HepG2 (cell line): ENCODE results near the gene SMIM29. TPM values are rescaled to one million over a fixed set of nuclear protein-coding genes. Genes with fewer than 3 reads are reported as not detected.
A peak's percentile ranks its signal among the peaks of the same experiment; 100 is the strongest.

Experiments used
- ETV6 ChIP-seq: sonication (generic); formaldehyde crosslinking; conservative IDR thresholded peaks from 2 replicates; pipeline ENCODE4 v1.4.0; 2020; ENCODE audit warnings: missing genetic modification reagents
- FOXM1 ChIP-seq: sonication (generic); formaldehyde crosslinking; IDR thresholded peaks from 2 replicates; pipeline ENCODE4 v1.5.0; 2020; ENCODE audit warnings: missing genetic modification reagents
- HNF4G ChIP-seq, 2 experiments: sonication (generic) in 1 of 2; formaldehyde crosslinking in 1 of 2; IDR thresholded peaks; 2 replicates each; pipeline versions ENCODE4 v1.4.0 to v1.6.1; 2011 to 2020; ENCODE audit warnings: borderline replicate concordance in 2 of 2, low read depth in 2 of 2, mild to moderate bottlenecking in 2 of 2, low read length in 1 of 2, missing genetic modification reagents in 1 of 2, moderate library complexity in 1 of 2
- PAWR ChIP-seq: sonication (generic); formaldehyde crosslinking; IDR thresholded peaks from 2 replicates; pipeline ENCODE4 v1.4.0; 2020; ENCODE audit warnings: missing genetic modification reagents, mild to moderate bottlenecking, borderline replicate concordance
- RORA ChIP-seq: sonication (generic); formaldehyde crosslinking; IDR thresholded peaks from 2 replicates; pipeline ENCODE4 v1.5.0; 2020; ENCODE audit warnings: mild to moderate bottlenecking, missing genetic modification reagents, moderate library complexity
- SALL1 ChIP-seq: sonication (generic); formaldehyde crosslinking; IDR thresholded peaks from 2 replicates; pipeline ENCODE4 v1.8.0; 2022; ENCODE audit warnings: mild to moderate bottlenecking, missing genetic modification reagents
- SIN3A ChIP-seq: IDR thresholded peaks from 2 replicates; pipeline ENCODE4 v1.6.1; 2011; ENCODE audit warnings: low read depth, mild to moderate bottlenecking, control low read depth, low read length, borderline replicate concordance
- SKI ChIP-seq: fragments of 450-650 bp; IDR thresholded peaks from one replicate; pipeline ENCODE4 v1.6.1; 2018; ENCODE audit warnings: mild to moderate bottlenecking; ENCODE audit not compliant: partially characterized antibody
- SP1 ChIP-seq, 2 experiments: fragments of 450-650 bp in 1 of 2; sonication (generic) in 1 of 2; formaldehyde crosslinking in 1 of 2; IDR thresholded peaks; 2 replicates each; pipeline versions ENCODE4 v1.4.0 to v1.6.1; 2016 to 2020; ENCODE audit warnings: missing genetic modification reagents in 1 of 2
- ZNF331 ChIP-seq: sonication (generic); formaldehyde crosslinking; IDR thresholded peaks from 2 replicates; pipeline ENCODE4 v1.4.0; 2020; ENCODE audit warnings: missing genetic modification reagents
- polyA plus RNA-seq, 8 experiments: library from polyadenylated mRNA; depleted of rRNA in 3 of 8; stranded (reverse) in 7 of 8; unstranded in 1 of 8; fragments of >200 nt; fragmentation: Illumina TruSeq in 4 of 8; extraction: Trizol in 4 of 8; gene quantifications; 2 replicates each; pipeline versions ENCODE4 v1.2.1 to v1.2.3, GENCODE V29; 2011 to 2016; ENCODE audit warnings: low read depth in 4 of 8, missing spikeins in 1 of 8, mixed read lengths in 1 of 8; ENCODE audit not compliant: insufficient read depth in 1 of 8
- total RNA-seq, 5 experiments: library from RNA; depleted of rRNA; stranded (reverse); fragments of >200 nt; fragmentation: Illumina TruSeq; extraction: Trizol; gene quantifications; 2 replicates each; pipeline ENCODE4 v1.2.3, GENCODE V29; 2016; ENCODE audit warnings: low read depth in 1 of 5
- TF ChIP-seq, protein P1 (sequence below), 2 experiments: sonication (generic) in 1 of 2; formaldehyde crosslinking in 1 of 2; IDR thresholded peaks; 2 replicates each; pipeline versions ENCODE4 v1.4.0 to v1.6.1; 2016 to 2020; ENCODE audit warnings: borderline replicate concordance in 1 of 2, low read depth in 1 of 2, mild to moderate bottlenecking in 1 of 2, missing genetic modification reagents in 1 of 2
- TF ChIP-seq, protein P2 (sequence below): sonication (generic); formaldehyde crosslinking; IDR thresholded peaks from 2 replicates; pipeline ENCODE4 v1.8.0; 2022; ENCODE audit warnings: missing genetic modification reagents, low read depth, mild to moderate bottlenecking, borderline replicate concordance
- TF ChIP-seq, protein P3 (sequence below): sonication (generic); formaldehyde crosslinking; IDR thresholded peaks from 2 replicates; pipeline ENCODE4 v1.8.1; 2023; ENCODE audit warnings: mild to moderate bottlenecking, missing genetic modification reagents
- TF ChIP-seq, protein P4 (sequence below): sonication (generic); formaldehyde crosslinking; IDR thresholded peaks from 2 replicates; pipeline ENCODE4 v1.5.0; 2020; ENCODE audit warnings: mild to moderate bottlenecking, missing genetic modification reagents, borderline replicate concordance

SMIM29 gene
- total and polyA plus RNA-seq, 2 of the 13 experiments (the other 11 are each of a cell fraction or from before 2014, with no cell fraction given) = 8.8 to 15.3 TPM

DNA sequence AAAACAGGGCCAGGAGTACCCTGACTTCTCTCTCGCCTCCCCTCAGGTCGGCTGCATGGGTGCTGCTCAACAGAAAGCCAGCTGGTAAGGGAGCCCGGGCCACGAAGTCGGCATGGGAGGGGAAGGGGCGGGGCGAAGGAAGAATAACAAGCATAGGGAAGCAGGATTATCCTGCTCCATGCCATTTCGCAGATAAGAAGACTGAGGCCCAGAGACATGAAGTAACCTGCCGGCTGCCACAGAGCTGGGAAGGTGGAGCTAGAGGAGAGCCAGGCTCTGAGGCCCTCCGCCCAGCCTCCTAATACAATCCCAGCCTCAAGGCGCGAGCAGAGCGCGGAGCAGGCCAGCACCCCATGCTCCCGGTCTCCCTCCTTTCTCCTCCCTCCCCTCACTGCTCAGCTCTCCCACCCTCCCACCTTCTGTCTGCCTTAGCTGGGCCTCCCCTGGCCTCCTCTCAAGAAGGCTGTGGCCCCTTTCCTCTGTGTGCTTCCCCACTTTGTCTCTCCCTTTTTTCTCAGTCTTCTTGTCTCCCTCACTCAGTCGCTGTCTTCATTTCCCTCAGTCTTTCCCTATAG lies 25.3 kb downstream of the SMIM29 start (continued):
- TF ChIP-seq ETV6 (CRISPR knock-in tag) (no peak), SP1 (IDR thresholded peaks at IDR 0.05) (no peak), SP1 (CRISPR knock-in tag; IDR thresholded peaks at IDR 0.05) (no peak; the same call in 1 of the 2 replicates), ZNF331 (CRISPR knock-in tag) (0 out of 2 replicates have a peak, but pooled peaks have one; percentile 14), SALL1 (CRISPR knock-in tag) (no peak; the same call in 1 of the 2 replicates), RORA (no peak), SIN3A (0 out of 2 replicates have a peak, but pooled peaks have one; percentile 38), SKI (no peak), FOXM1 (CRISPR knock-in tag) (no peak), PAWR (CRISPR knock-in tag) (0 out of 2 replicates have a peak, but pooled peaks have one; percentile 73), HNF4G (IDR thresholded peaks at IDR 0.05; ENCODE audit: borderline replicate concordance, low read depth, low read length) (no peak), HNF4G (CRISPR knock-in tag; IDR thresholded peaks at IDR 0.05; ENCODE audit: borderline replicate concordance, low read depth) (no peak)
- TF ChIP-seq, protein P1, sequence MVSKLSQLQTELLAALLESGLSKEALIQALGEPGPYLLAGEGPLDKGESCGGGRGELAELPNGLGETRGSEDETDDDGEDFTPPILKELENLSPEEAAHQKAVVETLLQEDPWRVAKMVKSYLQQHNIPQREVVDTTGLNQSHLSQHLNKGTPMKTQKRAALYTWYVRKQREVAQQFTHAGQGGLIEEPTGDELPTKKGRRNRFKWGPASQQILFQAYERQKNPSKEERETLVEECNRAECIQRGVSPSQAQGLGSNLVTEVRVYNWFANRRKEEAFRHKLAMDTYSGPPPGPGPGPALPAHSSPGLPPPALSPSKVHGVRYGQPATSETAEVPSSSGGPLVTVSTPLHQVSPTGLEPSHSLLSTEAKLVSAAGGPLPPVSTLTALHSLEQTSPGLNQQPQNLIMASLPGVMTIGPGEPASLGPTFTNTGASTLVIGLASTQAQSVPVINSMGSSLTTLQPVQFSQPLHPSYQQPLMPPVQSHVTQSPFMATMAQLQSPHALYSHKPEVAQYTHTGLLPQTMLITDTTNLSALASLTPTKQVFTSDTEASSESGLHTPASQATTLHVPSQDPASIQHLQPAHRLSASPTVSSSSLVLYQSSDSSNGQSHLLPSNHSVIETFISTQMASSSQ (IDR thresholded peaks at IDR 0.05; ENCODE audit: low read depth) = no peak
- TF ChIP-seq, protein P1 (CRISPR knock-in tag; IDR thresholded peaks at IDR 0.05; ENCODE audit: borderline replicate concordance) = no peak
- TF ChIP-seq, protein P2, sequence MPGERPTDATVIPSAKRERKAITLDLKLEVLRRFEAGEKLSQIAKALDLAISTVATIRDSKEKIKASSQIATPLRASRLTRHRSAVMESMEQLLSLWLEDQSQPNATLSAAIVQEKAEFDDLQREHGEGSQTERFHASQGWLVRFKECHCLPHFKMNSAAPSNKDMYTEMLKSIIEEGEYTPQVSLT (CRISPR knock-in tag) = no peak
- TF ChIP-seq, protein P3, sequence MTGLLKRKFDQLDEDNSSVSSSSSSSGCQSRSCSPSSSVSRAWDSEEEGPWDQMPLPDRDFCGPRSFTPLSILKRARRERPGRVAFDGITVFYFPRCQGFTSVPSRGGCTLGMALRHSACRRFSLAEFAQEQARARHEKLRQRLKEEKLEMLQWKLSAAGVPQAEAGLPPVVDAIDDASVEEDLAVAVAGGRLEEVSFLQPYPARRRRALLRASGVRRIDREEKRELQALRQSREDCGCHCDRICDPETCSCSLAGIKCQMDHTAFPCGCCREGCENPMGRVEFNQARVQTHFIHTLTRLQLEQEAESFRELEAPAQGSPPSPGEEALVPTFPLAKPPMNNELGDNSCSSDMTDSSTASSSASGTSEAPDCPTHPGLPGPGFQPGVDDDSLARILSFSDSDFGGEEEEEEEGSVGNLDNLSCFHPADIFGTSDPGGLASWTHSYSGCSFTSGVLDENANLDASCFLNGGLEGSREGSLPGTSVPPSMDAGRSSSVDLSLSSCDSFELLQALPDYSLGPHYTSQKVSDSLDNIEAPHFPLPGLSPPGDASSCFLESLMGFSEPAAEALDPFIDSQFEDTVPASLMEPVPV (CRISPR knock-in tag) = no peak
- TF ChIP-seq, protein P4, sequence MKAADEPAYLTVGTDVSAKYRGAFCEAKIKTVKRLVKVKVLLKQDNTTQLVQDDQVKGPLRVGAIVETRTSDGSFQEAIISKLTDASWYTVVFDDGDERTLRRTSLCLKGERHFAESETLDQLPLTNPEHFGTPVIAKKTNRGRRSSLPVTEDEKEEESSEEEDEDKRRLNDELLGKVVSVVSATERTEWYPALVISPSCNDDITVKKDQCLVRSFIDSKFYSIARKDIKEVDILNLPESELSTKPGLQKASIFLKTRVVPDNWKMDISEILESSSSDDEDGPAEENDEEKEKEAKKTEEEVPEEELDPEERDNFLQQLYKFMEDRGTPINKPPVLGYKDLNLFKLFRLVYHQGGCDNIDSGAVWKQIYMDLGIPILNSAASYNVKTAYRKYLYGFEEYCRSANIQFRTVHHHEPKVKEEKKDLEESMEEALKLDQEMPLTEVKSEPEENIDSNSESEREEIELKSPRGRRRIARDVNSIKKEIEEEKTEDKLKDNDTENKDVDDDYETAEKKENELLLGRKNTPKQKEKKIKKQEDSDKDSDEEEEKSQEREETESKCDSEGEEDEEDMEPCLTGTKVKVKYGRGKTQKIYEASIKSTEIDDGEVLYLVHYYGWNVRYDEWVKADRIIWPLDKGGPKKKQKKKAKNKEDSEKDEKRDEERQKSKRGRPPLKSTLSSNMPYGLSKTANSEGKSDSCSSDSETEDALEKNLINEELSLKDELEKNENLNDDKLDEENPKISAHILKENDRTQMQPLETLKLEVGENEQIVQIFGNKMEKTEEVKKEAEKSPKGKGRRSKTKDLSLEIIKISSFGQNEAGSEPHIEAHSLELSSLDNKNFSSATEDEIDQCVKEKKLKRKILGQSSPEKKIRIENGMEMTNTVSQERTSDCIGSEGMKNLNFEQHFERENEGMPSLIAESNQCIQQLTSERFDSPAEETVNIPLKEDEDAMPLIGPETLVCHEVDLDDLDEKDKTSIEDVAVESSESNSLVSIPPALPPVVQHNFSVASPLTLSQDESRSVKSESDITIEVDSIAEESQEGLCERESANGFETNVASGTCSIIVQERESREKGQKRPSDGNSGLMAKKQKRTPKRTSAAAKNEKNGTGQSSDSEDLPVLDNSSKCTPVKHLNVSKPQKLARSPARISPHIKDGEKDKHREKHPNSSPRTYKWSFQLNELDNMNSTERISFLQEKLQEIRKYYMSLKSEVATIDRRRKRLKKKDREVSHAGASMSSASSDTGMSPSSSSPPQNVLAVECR (CRISPR knock-in tag) = peak; percentile 21; the same call in 1 of the 2 replicates
